K562 (cell line): ENCODE measurements around the gene CD52. TPM values are rescaled to one million over a fixed set of nuclear protein-coding genes. Genes with fewer than 3 reads are reported as not detected.

Source experiments
- ELF2 ChIP-seq: fragments of 250-450 bp; sonication (Bioruptor Pico); IDR thresholded peaks from 2 replicates; pipeline ENCODE4 v1.5.0; 2021; ENCODE audit warnings: mild to moderate bottlenecking
- IRF2 ChIP-seq: sonication (generic); formaldehyde crosslinking; IDR thresholded peaks from 2 replicates; pipeline ENCODE4 v1.8.1; 2022; ENCODE audit warnings: mild to moderate bottlenecking, missing genetic modification reagents
- PRPF4 ChIP-seq: fragments of 200-400 bp; formaldehyde crosslinking; IDR thresholded peaks from one replicate; pipeline ENCODE4 v1.6.1; 2017; ENCODE audit warnings: low read length, low read depth, mild to moderate bottlenecking; ENCODE audit not compliant: insufficient read depth, poor library complexity, severe bottlenecking
- PTTG1 ChIP-seq: fragments of 450-650 bp; IDR thresholded peaks from 2 replicates; pipeline ENCODE4 v1.6.1; 2016; ENCODE audit warnings: low read depth, mild to moderate bottlenecking, missing genetic modification characterization, missing compliant biosample characterization
- U2AF1 ChIP-seq: fragments of 200-400 bp; formaldehyde crosslinking; optimal IDR thresholded peaks from 2 replicates; pipeline ENCODE3; 2017; ENCODE audit warnings: mild to moderate bottlenecking, low read depth, low read length, moderate library complexity
- ZNF165 ChIP-seq: fragments of 250-450 bp; sonication (Bioruptor Pico); IDR thresholded peaks from 2 replicates; pipeline ENCODE4 v1.4.0; 2020; ENCODE audit warnings: borderline replicate concordance
- ZNF77 ChIP-seq: fragments of 250-450 bp; sonication (Bioruptor Pico); IDR thresholded peaks from 2 replicates; pipeline ENCODE4 v1.5.0; 2020
- polyA plus RNA-seq, 8 experiments: library from polyadenylated mRNA; depleted of rRNA in 4 of 8; stranded (reverse) in 5 of 8; unstranded in 3 of 8; fragments of >200 nt; fragmentation: Nextera tagmentation in 2 of 8; fragmentation: Illumina TruSeq in 1 of 8; extraction: Ambion mirVana in 2 of 8; extraction: Trizol in 1 of 8; gene quantifications; 2 replicates each; pipeline versions ENCODE4 v1.2.1 to v1.2.3, GENCODE V29; 2011 to 2014; ENCODE audit warnings: inconsistent platforms in 1 of 8, missing spikeins in 1 of 8
- total RNA-seq, 7 experiments: library from RNA; depleted of rRNA in 6 of 7; stranded (reverse); fragments of >200 nt in 6 of 7; fragmentation: Illumina TruSeq in 2 of 7; extraction: Trizol in 2 of 7; gene quantifications; 2 replicates each; pipeline versions ENCODE4 v1.2.1 to v1.2.3, GENCODE V29; 2011 to 2021; ENCODE audit warnings: low replicate concordance in 1 of 7
- TF ChIP-seq, protein P1 (sequence below): sonication (generic); formaldehyde crosslinking; IDR thresholded peaks from 2 replicates; pipeline ENCODE4 v1.9.0; 2022; ENCODE audit warnings: mild to moderate bottlenecking, missing genetic modification reagents
- TF ChIP-seq, protein P2 (sequence below), 2 experiments: IDR thresholded peaks; 2 replicates each; pipeline ENCODE4 v1.6.1; 2011; ENCODE audit warnings: borderline replicate concordance in 1 of 2, control low read depth in 1 of 2, low read depth in 1 of 2, low read length in 1 of 2, mild to moderate bottlenecking in 1 of 2, mixed read lengths in 1 of 2, moderate library complexity in 1 of 2; ENCODE audit not compliant: insufficient read depth in 1 of 2, insufficient read length in 1 of 2, poor library complexity in 1 of 2, severe bottlenecking in 1 of 2; ENCODE audit errors: extremely low read depth in 1 of 2
- TF ChIP-seq, protein P3 (sequence below): sonication (generic); formaldehyde crosslinking; IDR thresholded peaks from 2 replicates; pipeline ENCODE4 v1.9.0; 2022; ENCODE audit warnings: mild to moderate bottlenecking, missing genetic modification reagents
- TF ChIP-seq, protein P4 (sequence below): sonication (generic); formaldehyde crosslinking; IDR thresholded peaks from 2 replicates; pipeline ENCODE4 v1.8.1; 2023; ENCODE audit warnings: missing genetic modification reagents, mild to moderate bottlenecking, borderline replicate concordance

CD52 gene
- total and polyA plus RNA-seq, 9 of the 15 experiments (the other 6 are each of a cell fraction or from before 2014, with no cell fraction given): 34.9 to 488 (median 173) TPM

DNA sequence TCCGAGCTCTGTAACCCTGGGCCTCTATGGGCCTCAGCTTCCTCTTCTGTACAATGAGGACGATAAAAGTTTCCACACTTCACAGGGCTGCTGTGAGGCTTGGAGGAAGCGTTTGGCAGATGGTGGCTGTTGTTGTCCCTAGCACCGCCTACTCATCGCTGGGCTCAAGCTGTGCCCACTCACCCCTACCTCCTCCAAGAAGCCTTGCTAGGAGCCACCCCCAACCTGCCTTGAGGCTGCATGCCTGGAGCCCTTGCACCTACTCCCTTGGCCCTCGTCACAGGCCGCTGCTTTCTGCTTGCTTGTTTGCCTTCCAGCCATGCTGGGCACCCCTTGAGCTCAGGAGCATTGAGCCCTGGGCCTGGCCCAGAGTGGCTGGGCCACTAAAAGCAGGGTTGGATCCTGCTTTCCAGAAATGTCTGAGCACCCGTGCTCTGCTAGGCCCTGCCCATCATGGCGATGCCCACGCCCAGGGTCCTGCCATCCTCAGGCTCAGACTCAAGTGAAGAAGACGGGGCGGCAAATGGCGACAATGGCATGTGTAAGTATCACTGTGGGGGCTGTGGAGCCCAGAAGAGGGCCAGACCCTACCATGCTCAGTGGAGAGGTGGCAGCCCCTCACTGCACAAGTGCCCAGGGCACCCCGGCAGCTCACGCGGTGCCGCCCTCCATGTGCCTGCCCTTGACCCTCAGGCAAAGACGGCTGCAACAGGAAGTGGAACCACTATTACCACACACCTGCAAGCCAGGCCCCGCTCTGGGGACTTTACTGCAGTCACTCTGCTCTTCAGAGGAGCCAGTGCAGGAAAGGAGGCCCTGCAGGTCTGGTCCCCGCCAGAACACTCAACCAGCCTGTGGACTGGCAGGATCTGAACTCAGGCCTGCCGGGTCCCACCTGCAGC, 28.3 kb upstream of the CD52 start (continued):
- TF ChIP-seq ZNF165 (CRISPR knock-in tag): no peak
- no peak for TF ChIP-seq PTTG1
- TF ChIP-seq, protein P1, sequence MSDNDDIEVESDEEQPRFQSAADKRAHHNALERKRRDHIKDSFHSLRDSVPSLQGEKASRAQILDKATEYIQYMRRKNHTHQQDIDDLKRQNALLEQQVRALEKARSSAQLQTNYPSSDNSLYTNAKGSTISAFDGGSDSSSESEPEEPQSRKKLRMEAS (CRISPR knock-in tag): peak; percentile 11; the same call in 1 of the 2 replicates
- TF ChIP-seq U2AF1: no peak
- TF ChIP-seq, protein P2, sequence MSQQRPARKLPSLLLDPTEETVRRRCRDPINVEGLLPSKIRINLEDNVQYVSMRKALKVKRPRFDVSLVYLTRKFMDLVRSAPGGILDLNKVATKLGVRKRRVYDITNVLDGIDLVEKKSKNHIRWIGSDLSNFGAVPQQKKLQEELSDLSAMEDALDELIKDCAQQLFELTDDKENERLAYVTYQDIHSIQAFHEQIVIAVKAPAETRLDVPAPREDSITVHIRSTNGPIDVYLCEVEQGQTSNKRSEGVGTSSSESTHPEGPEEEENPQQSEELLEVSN (IDR thresholded peaks at IDR 0.05; ENCODE audit: borderline replicate concordance in 1 of 2, extremely low read depth in 1 of 2, insufficient read depth in 1 of 2, insufficient read length in 1 of 2, low read depth in 1 of 2, low read length in 1 of 2, poor library complexity in 1 of 2, severe bottlenecking in 1 of 2): no peak
- no peak for TF ChIP-seq ELF2 (CRISPR knock-in tag)
- TF ChIP-seq, protein P3, sequence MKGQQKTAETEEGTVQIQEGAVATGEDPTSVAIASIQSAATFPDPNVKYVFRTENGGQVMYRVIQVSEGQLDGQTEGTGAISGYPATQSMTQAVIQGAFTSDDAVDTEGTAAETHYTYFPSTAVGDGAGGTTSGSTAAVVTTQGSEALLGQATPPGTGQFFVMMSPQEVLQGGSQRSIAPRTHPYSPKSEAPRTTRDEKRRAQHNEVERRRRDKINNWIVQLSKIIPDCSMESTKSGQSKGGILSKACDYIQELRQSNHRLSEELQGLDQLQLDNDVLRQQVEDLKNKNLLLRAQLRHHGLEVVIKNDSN (CRISPR knock-in tag): 0 out of 2 replicates have a peak, but pooled peaks have one; percentile 23
- no peak for TF ChIP-seq PRPF4
- TF ChIP-seq ZNF77: no peak
- TF ChIP-seq IRF2 (CRISPR knock-in tag): no peak
- TF ChIP-seq, protein P4, sequence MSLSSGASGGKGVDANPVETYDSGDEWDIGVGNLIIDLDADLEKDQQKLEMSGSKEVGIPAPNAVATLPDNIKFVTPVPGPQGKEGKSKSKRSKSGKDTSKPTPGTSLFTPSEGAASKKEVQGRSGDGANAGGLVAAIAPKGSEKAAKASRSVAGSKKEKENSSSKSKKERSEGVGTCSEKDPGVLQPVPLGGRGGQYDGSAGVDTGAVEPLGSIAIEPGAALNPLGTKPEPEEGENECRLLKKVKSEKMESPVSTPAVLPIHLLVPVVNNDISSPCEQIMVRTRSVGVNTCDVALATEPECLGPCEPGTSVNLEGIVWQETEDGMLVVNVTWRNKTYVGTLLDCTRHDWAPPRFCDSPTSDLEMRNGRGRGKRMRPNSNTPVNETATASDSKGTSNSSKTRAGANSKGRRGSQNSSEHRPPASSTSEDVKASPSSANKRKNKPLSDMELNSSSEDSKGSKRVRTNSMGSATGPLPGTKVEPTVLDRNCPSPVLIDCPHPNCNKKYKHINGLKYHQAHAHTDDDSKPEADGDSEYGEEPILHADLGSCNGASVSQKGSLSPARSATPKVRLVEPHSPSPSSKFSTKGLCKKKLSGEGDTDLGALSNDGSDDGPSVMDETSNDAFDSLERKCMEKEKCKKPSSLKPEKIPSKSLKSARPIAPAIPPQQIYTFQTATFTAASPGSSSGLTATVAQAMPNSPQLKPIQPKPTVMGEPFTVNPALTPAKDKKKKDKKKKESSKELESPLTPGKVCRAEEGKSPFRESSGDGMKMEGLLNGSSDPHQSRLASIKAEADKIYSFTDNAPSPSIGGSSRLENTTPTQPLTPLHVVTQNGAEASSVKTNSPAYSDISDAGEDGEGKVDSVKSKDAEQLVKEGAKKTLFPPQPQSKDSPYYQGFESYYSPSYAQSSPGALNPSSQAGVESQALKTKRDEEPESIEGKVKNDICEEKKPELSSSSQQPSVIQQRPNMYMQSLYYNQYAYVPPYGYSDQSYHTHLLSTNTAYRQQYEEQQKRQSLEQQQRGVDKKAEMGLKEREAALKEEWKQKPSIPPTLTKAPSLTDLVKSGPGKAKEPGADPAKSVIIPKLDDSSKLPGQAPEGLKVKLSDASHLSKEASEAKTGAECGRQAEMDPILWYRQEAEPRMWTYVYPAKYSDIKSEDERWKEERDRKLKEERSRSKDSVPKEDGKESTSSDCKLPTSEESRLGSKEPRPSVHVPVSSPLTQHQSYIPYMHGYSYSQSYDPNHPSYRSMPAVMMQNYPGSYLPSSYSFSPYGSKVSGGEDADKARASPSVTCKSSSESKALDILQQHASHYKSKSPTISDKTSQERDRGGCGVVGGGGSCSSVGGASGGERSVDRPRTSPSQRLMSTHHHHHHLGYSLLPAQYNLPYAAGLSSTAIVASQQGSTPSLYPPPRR (CRISPR knock-in tag): no peak
- TF ChIP-seq, all 486 proteins: peak for 6
